HepG2 (cell line): ENCODE results near the gene EEA1. TPM values are rescaled to one million over a fixed set of nuclear protein-coding genes. Genes with fewer than 3 reads are reported as not detected.

ENCODE experiments used
- ATAC-seq: fragments of 200-7000 bp; cut with Tn5 transposase; 3 replicates; pipeline ENCODE4 v1.9.1; 2020; ENCODE audit warnings: mild to moderate bottlenecking, moderate library complexity
- BruUV-seq: library from RNA; stranded (reverse); fragments of 400-500 nt; replicated peaks from 2 replicates; lab custom pipeline; 2021; lab: Mats Ljungman, UMichigan
- CTCF ChIA-PET: fragments of 300-600 bp; formaldehyde crosslinking; extraction: SDS; loops from one replicate; lab custom pipeline; 2021; ENCODE audit warnings: low total read pairs, inconsistent platforms, low intra/inter-chr PET ratio; lab: Yijun Ruan, JAX
- POLR2A ChIA-PET: fragments of 350-600 bp; sonication (Branson Sonifier 250); formaldehyde crosslinking; loops from one replicate; lab custom pipeline; 2020; ENCODE audit warnings: antibody characterized with exemption, inconsistent platforms; lab: Yijun Ruan, JAX
- DNase-seq: peaks from one replicate; pipeline ENCODE4 v3.0.0-alpha.2; 2015; ENCODE audit warnings: low spot score
- FAIRE-seq: peaks from 3 replicates; lab custom pipeline; 2011; peaks lifted over from hg19 to GRCh38; lab: Jason Lieb, UNC
- H2AFZ ChIP-seq: one replicate; pipeline ENCODE4 v1.6.1; 2011; ENCODE audit warnings: low read length, inconsistent platforms
- H3K27ac ChIP-seq: fragments of 300-600 bp; 3 replicates; pipeline ENCODE4 v1.8.0; 2011; ENCODE audit warnings: mixed run types, mild to moderate bottlenecking, mixed read lengths, low read length, inconsistent platforms; ENCODE audit not compliant: insufficient read depth; ENCODE audit errors: extremely low read length
- H3K27me3 ChIP-seq, 2 experiments: fragments of 200-600 bp in 1 of 2; 2 replicates in 1 of 2; 3 replicates in 1 of 2; pipeline versions ENCODE4 v1.6.0 to v1.8.0; 2011; ENCODE audit warnings: low read length in 2 of 2, mild to moderate bottlenecking in 2 of 2, moderate library complexity in 2 of 2, inconsistent platforms in 1 of 2; ENCODE audit not compliant: insufficient read depth in 2 of 2, control insufficient read depth in 1 of 2
- H3K36me3 ChIP-seq, 2 experiments: fragments of 200-600 bp in 1 of 2; replicated peaks in 1 of 2; 2 replicates in 1 of 2; 3 replicates in 1 of 2; pipeline versions ENCODE4 v1.5.1 to v1.8.0; 2011; ENCODE audit warnings: low read length in 2 of 2, inconsistent platforms in 1 of 2; ENCODE audit not compliant: insufficient read depth in 2 of 2, control insufficient read depth in 1 of 2
- H3K4me1 ChIP-seq: 2 replicates; pipeline ENCODE4 v1.5.1; 2012; ENCODE audit warnings: low read length, inconsistent platforms; ENCODE audit not compliant: insufficient read depth
- H3K4me2 ChIP-seq: 2 replicates; pipeline ENCODE4 v1.6.0; 2011; ENCODE audit warnings: low read depth, low read length, inconsistent platforms
- H3K4me3 ChIP-seq, 3 experiments: fragments of 200-600 bp in 1 of 3; sonication (generic), shearing (Covaris generic) in 1 of 3; replicated peaks in 1 of 3; 2 replicates each; pipeline ENCODE4 v1.5.1; 2011 to 2016; ENCODE audit warnings: low read length in 3 of 3, inconsistent platforms in 2 of 3, low read depth in 2 of 3, mild to moderate bottlenecking in 2 of 3, control low read depth in 1 of 3, mixed read lengths in 1 of 3; ENCODE audit not compliant: insufficient read depth in 1 of 3
- H3K79me2 ChIP-seq: one replicate; pipeline ENCODE4 v1.6.1; 2011; ENCODE audit warnings: low read length, inconsistent platforms; ENCODE audit not compliant: insufficient read depth
- H3K9ac ChIP-seq: 2 replicates; pipeline ENCODE4 v1.6.0; 2011; ENCODE audit warnings: mild to moderate bottlenecking, low read depth, low read length, inconsistent platforms; ENCODE audit not compliant: insufficient read depth
- H3K9me3 ChIP-seq: 2 replicates; pipeline ENCODE4 v1.5.1; 2012; ENCODE audit warnings: mild to moderate bottlenecking, low read length
- H4K20me1 ChIP-seq: 2 replicates; pipeline ENCODE4 v1.6.0; 2011; ENCODE audit warnings: inconsistent platforms, mild to moderate bottlenecking, low read length, moderate library complexity; ENCODE audit not compliant: insufficient read depth
- BATF2 ChIP-seq: sonication (generic); formaldehyde crosslinking; IDR thresholded peaks from 2 replicates; pipeline ENCODE4 v1.8.0; 2022; ENCODE audit warnings: mild to moderate bottlenecking, missing genetic modification reagents, moderate library complexity
- CC2D1A ChIP-seq: sonication (generic); formaldehyde crosslinking; IDR thresholded peaks from 2 replicates; pipeline ENCODE4 v1.8.1; 2023; ENCODE audit warnings: mild to moderate bottlenecking, missing genetic modification reagents
- EEA1 ChIP-seq: sonication (generic); formaldehyde crosslinking; IDR thresholded peaks from 2 replicates; pipeline ENCODE4 v1.5.1; 2020; ENCODE audit warnings: mild to moderate bottlenecking, missing genetic modification reagents, borderline replicate concordance
- IRF9 ChIP-seq: sonication (generic); formaldehyde crosslinking; IDR thresholded peaks from 2 replicates; pipeline ENCODE4 v1.8.0; 2022; ENCODE audit warnings: missing genetic modification reagents, mild to moderate bottlenecking, borderline replicate concordance
- JUND ChIP-seq: sonication (generic); formaldehyde crosslinking; IDR thresholded peaks from 2 replicates; pipeline ENCODE4 v1.8.0; 2022; ENCODE audit warnings: mild to moderate bottlenecking, missing genetic modification reagents
- NFAT5 ChIP-seq: sonication (generic); formaldehyde crosslinking; IDR thresholded peaks from 2 replicates; pipeline ENCODE4 v1.4.0; 2020; ENCODE audit warnings: missing genetic modification reagents
- RAD51 ChIP-seq: fragments of 450-650 bp; IDR thresholded peaks from 2 replicates; pipeline ENCODE4 v1.6.1; 2016; ENCODE audit warnings: borderline replicate concordance
- RARA ChIP-seq: IDR thresholded peaks from 2 replicates; pipeline ENCODE4 v1.6.1; 2016; ENCODE audit warnings: missing genetic modification reagents, missing compliant biosample characterization
- ZBTB44 ChIP-seq: sonication (generic); formaldehyde crosslinking; IDR thresholded peaks from 2 replicates; pipeline ENCODE4 v1.4.0; 2020; ENCODE audit warnings: missing genetic modification reagents
- ZNF629 ChIP-seq: sonication (generic); formaldehyde crosslinking; conservative IDR thresholded peaks from 2 replicates; pipeline ENCODE4 v1.5.0; 2020; ENCODE audit warnings: missing genetic modification reagents
- WGBS: methylation state at CpG from one replicate; pipeline ENCODE4 v1.1.6; 2017; ENCODE audit warnings: low lambda C conversion rate; 5-methylcytosine and 5-hydroxymethylcytosine counted together
- in situ Hi-C: cut with HindIII; loops from 2 replicates; pipeline ENCODE4 v1.10.0; 2017; ENCODE audit warnings: low pct_unique_long_range_greater_than_20kb; ENCODE audit not compliant: extremely low pct_ligation_motif_present
- intact Hi-C: fragments of 100-400 bp; cut with micrococcal nuclease; formaldehyde crosslinking; loops from one replicate; pipeline ENCODE4 v1.10.0; 2022; ENCODE audit not compliant: unreplicated experiment
- polyA plus RNA-seq, 8 experiments: library from polyadenylated mRNA; depleted of rRNA in 3 of 8; stranded (reverse) in 7 of 8; unstranded in 1 of 8; fragments of >200 nt; fragmentation: Illumina TruSeq in 4 of 8; extraction: Trizol in 4 of 8; gene quantifications; 2 replicates each; pipeline versions ENCODE4 v1.2.1 to v1.2.3, GENCODE V29; 2011 to 2016; ENCODE audit warnings: low read depth in 4 of 8, missing spikeins in 1 of 8, mixed read lengths in 1 of 8; ENCODE audit not compliant: insufficient read depth in 1 of 8
- total RNA-seq, 5 experiments: library from RNA; depleted of rRNA; stranded (reverse); fragments of >200 nt; fragmentation: Illumina TruSeq; extraction: Trizol; gene quantifications; 2 replicates each; pipeline ENCODE4 v1.2.3, GENCODE V29; 2016; ENCODE audit warnings: low read depth in 1 of 5
- TF ChIP-seq, protein P1 (sequence below): sonication (generic); formaldehyde crosslinking; conservative IDR thresholded peaks from 2 replicates; pipeline ENCODE4 v1.8.0; 2022; ENCODE audit warnings: mild to moderate bottlenecking, moderate library complexity, missing genetic modification reagents

The EEA1 gene
- total and polyA plus RNA-seq, 2 of the 13 experiments (the other 11 are each of a cell fraction or from before 2014, with no cell fraction given) = 5.0 to 19.3 TPM

GRCh38 chr12:92938018-92938417 lies 8.9 kb upstream of the EEA1 start (continued):
- no peak for TF ChIP-seq ZBTB44 (CRISPR knock-in tag)

- TF ChIP-seq BATF2 (CRISPR knock-in tag) (no peak), NFAT5 (CRISPR knock-in tag) (no peak), EEA1 (no peak), CC2D1A (CRISPR knock-in tag) (no peak), RAD51 (no peak), ZNF629 (CRISPR knock-in tag) (no peak), RARA (CRISPR knock-in tag) (no peak), JUND (no peak), IRF9 (CRISPR knock-in tag) (no peak)
- TF ChIP-seq, protein P1, sequence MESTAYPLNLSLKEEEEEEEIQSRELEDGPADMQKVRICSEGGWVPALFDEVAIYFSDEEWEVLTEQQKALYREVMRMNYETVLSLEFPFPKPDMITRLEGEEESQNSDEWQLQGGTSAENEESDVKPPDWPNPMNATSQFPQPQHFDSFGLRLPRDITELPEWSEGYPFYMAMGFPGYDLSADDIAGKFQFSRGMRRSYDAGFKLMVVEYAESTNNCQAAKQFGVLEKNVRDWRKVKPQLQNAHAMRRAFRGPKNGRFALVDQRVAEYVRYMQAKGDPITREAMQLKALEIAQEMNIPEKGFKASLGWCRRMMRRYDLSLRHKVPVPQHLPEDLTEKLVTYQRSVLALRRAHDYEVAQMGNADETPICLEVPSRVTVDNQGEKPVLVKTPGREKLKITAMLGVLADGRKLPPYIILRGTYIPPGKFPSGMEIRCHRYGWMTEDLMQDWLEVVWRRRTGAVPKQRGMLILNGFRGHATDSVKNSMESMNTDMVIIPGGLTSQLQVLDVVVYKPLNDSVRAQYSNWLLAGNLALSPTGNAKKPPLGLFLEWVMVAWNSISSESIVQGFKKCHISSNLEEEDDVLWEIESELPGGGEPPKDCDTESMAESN (CRISPR knock-in tag) = no peak
- TF ChIP-seq, all 625 proteins: peak for 0
- Histone ChIP-seq H3K79me2 (peaks cover 2% of the 10 kb centered on the region), H3K4me3 (no peak overlapping the region), H3K9ac (no peak overlapping the region), H3K27me3 (no peaks in the 10 kb centered on the region), H2AFZ (no peak overlapping the region), H3K4me2 (no peak overlapping the region), H3K4me1 (peaks cover 27% of the 10 kb centered on the region), H3K36me3 (no peaks in the 10 kb centered on the region), H3K27ac (no peak overlapping the region), H3K9me3 (no peaks in the 10 kb centered on the region), H4K20me1 (no peaks in the 10 kb centered on the region)
- FAIRE-seq (no peak), ATAC-seq (no peak), DNase-seq (no peak)
- no TSS peak for BruUV-seq
- CTCF ChIA-PET = no interaction called here
- 91% methylated on average over 3 of the region's 3 CpGs for WGBS
- intact Hi-C loops (no loop called here), in situ Hi-C loops (no loop called here)
- POLR2A ChIA-PET = no interaction called here
These were observed 4.5 kb upstream of the EEA1 start for GRCh38 chr12:92933606-92934005.
